GM12801 (cell line): Measurements from ENCODE around the gene INSYN2A.

Source experiments
- CTCF ChIP-seq: IDR thresholded peaks from one replicate; pipeline ENCODE4 v1.5.1; 2011; ENCODE audit warnings: control low read depth; ENCODE audit not compliant: insufficient read length; ENCODE audit errors: extremely low read depth

The INSYN2A gene

GRCh38 chr10:127148066-127148932, 48.1 kb downstream of the INSYN2A start:
- TF ChIP-seq CTCF: no peak

- no peak for TF ChIP-seq CTCF
Measured at GRCh38 chr10:127146661-127147060, 49.7 kb downstream of the INSYN2A start.
